Sigmoid colon (tissue), 7 donors: ENCODE data around the gene TOX2. TPM values are rescaled to one million over a fixed set of nuclear protein-coding genes. Genes with fewer than 3 reads are reported as not detected.

Experiments
- DNase-seq: peaks from one replicate; pipeline ENCODE4 v3.0.0-alpha.2; 2019
- H3K27ac ChIP-seq, 4 donors: fragments of 200-600 bp; sonication (generic); one replicate each; pipeline ENCODE4 v1.5.1; 2016 to 2019; ENCODE audit warnings: mild to moderate bottlenecking in 1 of 4
- H3K27me3 ChIP-seq, 3 donors: fragments of 200-600 bp; sonication (generic); one replicate each; pipeline ENCODE4 v1.5.1; 2019; ENCODE audit warnings: mild to moderate bottlenecking in 1 of 3
- H3K36me3 ChIP-seq, 4 donors: fragments of 200-600 bp; sonication (generic); one replicate each; pipeline ENCODE4 v1.5.1; 2016 to 2019
- H3K4me1 ChIP-seq, 4 donors: fragments of 200-600 bp; sonication (generic); one replicate each; pipeline ENCODE4 v1.5.1; 2017 to 2019
- H3K4me3 ChIP-seq, 4 donors: fragments of 200-600 bp; sonication (generic); one replicate each; pipeline ENCODE4 v1.5.1; 2017 to 2019; ENCODE audit warnings: mild to moderate bottlenecking in 2 of 4, moderate library complexity in 1 of 4
- H3K9me3 ChIP-seq, 4 donors: fragments of 200-600 bp in 3 of 4; sonication (generic) in 3 of 4; one replicate each; pipeline versions ENCODE4 v1.5.1 to v1.6.1; 2013 to 2019
- EP300 ChIP-seq, 4 donors: sonication (generic); formaldehyde crosslinking; IDR thresholded peaks; one replicate each; pipeline ENCODE4 v1.6.1; 2017; ENCODE audit warnings: antibody characterized with exemption in 4 of 4
- POLR2A ChIP-seq, 2 donors: fragments of 450-650 bp; IDR thresholded peaks; one replicate each; pipeline ENCODE4 v1.6.1; 2016; ENCODE audit warnings: antibody characterized with exemption in 2 of 2, mild to moderate bottlenecking in 2 of 2, moderate library complexity in 2 of 2
- POLR2AphosphoS5 ChIP-seq, 4 donors: sonication (generic); formaldehyde crosslinking; IDR thresholded peaks; one replicate each; pipeline ENCODE4 v1.6.1; 2017; ENCODE audit warnings: antibody characterized with exemption in 4 of 4
- WGBS, 2 donors: extraction: QIAGEN DNeasy Blood & Tissue Kit; methylation state at CpG; one replicate each; pipeline ENCODE4 v1.1.7; 2013; 5-methylcytosine and 5-hydroxymethylcytosine counted together
- intact Hi-C: fragments of 100-400 bp; cut with DNase I; formaldehyde crosslinking; loops from one replicate; pipeline ENCODE4 v1.15.1; 2023
- polyA plus RNA-seq, 3 donors: library from polyadenylated mRNA; stranded (reverse); fragments of 200-250 nt; gene quantifications; one replicate each; pipeline ENCODE4 v1.2.3, GENCODE V29; 2013
- total RNA-seq, 4 donors: library from RNA; depleted of rRNA; stranded (reverse); fragments of >200 nt; gene quantifications; one replicate each; pipeline ENCODE4 v1.1.0, GENCODE V29; 2016
- TF ChIP-seq, protein P1 (sequence below), 4 experiments: fragments of 450-650 bp in 3 of 4; fragments of 200-600 bp in 1 of 4; IDR thresholded peaks; one replicate each; pipeline ENCODE4 v1.5.1; 2016 to 2019; ENCODE audit warnings: antibody characterized with exemption in 4 of 4, mild to moderate bottlenecking in 3 of 4, moderate library complexity in 2 of 4
- donor health status: healthy with polysubstance abuse.
- donor health status: Bipolar disorder and iron deficiency.
- donor health status: healthy.

The TOX2 gene
- total and polyA plus RNA-seq, 7 donors, result 0.27 to 8.1 (median 1.7) TPM

DNA sequence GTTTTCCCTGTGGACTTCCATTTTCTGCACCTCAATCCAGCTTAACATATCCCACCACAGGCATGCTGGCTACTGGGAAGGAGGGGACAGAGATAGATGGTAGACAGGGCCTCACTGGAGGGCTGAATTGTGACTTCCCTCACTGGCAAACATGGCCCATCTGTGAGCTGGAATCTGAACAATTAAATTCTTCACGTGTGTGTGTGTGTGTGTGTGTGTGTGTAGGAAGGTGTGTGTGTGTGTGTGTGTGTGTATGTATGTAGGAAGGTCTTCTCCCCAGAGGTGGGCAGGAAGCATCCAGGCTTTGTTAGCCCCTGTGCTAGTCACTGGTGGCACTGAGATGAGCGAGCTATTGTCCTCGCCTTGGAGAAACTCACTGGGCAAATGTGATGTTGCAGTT, 5.4 kb upstream of the TOX2 start:
- Histone ChIP-seq H3K36me3 (no peaks in the 10 kb centered on the region), H3K27me3 (peaks cover 2 to 7% (median 4%) of the 10 kb centered on the region in 3 donors), H3K4me3 (no peak overlapping the region), H3K27ac (no peak overlapping the region), H3K4me1 (peaks cover 0 to 1% (median 0%) of the 10 kb centered on the region in 4 donors), H3K9me3 (peaks cover 0 to 23% (median 6%) of the 10 kb centered on the region in 4 donors)
- no peak for DNase-seq
- intact Hi-C loops, result no loop called here
- 68 to 83% methylated on average over 3 of the region's 3 CpGs for WGBS, 2 donors
- TF ChIP-seq POLR2A (IDR thresholded peaks at IDR 0.05), result no peak
- TF ChIP-seq EP300 (IDR thresholded peaks at IDR 0.05), result no peak
- TF ChIP-seq, protein P1, sequence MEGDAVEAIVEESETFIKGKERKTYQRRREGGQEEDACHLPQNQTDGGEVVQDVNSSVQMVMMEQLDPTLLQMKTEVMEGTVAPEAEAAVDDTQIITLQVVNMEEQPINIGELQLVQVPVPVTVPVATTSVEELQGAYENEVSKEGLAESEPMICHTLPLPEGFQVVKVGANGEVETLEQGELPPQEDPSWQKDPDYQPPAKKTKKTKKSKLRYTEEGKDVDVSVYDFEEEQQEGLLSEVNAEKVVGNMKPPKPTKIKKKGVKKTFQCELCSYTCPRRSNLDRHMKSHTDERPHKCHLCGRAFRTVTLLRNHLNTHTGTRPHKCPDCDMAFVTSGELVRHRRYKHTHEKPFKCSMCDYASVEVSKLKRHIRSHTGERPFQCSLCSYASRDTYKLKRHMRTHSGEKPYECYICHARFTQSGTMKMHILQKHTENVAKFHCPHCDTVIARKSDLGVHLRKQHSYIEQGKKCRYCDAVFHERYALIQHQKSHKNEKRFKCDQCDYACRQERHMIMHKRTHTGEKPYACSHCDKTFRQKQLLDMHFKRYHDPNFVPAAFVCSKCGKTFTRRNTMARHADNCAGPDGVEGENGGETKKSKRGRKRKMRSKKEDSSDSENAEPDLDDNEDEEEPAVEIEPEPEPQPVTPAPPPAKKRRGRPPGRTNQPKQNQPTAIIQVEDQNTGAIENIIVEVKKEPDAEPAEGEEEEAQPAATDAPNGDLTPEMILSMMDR (IDR thresholded peaks at IDR 0.05), result no peak
- no peak for TF ChIP-seq POLR2AphosphoS5 (IDR thresholded peaks at IDR 0.05)

DNA sequence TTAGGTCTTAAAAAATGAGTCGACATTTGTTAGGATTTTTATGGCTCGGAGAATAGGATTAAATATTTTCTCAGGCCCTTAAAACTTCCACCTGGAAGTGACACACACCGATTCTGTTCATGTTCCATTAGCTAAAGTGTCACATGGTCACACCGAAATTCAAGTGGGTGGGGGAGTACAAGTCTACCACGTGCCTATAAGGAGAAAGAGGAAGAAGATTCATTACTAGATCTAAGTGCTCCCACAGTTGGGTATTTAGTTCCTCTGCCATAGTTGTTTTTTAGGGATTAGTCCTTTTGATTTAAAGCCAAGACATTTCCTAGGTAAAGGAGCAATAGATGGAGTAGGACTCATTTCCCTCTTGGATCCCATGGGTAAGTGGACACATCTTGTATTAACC, 4.9 kb upstream of the TOX2 start:
- Histone ChIP-seq H3K27me3 (peaks cover 5 to 11% (median 7%) of the 10 kb centered on the region in 3 donors), H3K27ac (no peak overlapping the region), H3K4me3 (no peak overlapping the region), H3K4me1 (peaks cover 0 to 4% (median 0%) of the 10 kb centered on the region in 4 donors), H3K9me3 (peaks cover 0 to 23% (median 6%) of the 10 kb centered on the region in 4 donors), H3K36me3 (no peaks in the 10 kb centered on the region)
- intact Hi-C loops, result no loop called here
- TF ChIP-seq POLR2A (IDR thresholded peaks at IDR 0.05) (no peak), EP300 (IDR thresholded peaks at IDR 0.05) (no peak), POLR2AphosphoS5 (IDR thresholded peaks at IDR 0.05) (no peak)
- TF ChIP-seq, protein P1 (IDR thresholded peaks at IDR 0.05), result no peak
- no peak for DNase-seq
- 35 to 56% methylated on average over 5 of the region's 5 CpGs for WGBS, 2 donors

- H3K9me3 ChIP-seq, result peaks cover 0 to 23% (median 6%) of the 10 kb centered on the region in 4 donors
- TF ChIP-seq POLR2A (IDR thresholded peaks at IDR 0.05), result no peak
- no peak for TF ChIP-seq POLR2AphosphoS5 (IDR thresholded peaks at IDR 0.05)
- TF ChIP-seq, protein P1 (IDR thresholded peaks at IDR 0.05), result no peak
Measured at GRCh38 chr20:43910564-43910963, 4.1 kb upstream of the TOX2 start.

GRCh38 chr20:43911066-43911465, 3.6 kb upstream of the TOX2 start:
- TF ChIP-seq POLR2AphosphoS5 (IDR thresholded peaks at IDR 0.05) (no peak), EP300 (IDR thresholded peaks at IDR 0.05) (no peak), POLR2A (IDR thresholded peaks at IDR 0.05) (no peak)
- TF ChIP-seq, protein P1 (IDR thresholded peaks at IDR 0.05), result no peak
- intact Hi-C loops, result no loop called here

More at GRCh38 chr20:43910564-43910963, 4.1 kb upstream of the TOX2 start:
- H3K27me3 ChIP-seq, result peaks cover 12 to 19% (median 15%) of the 10 kb centered on the region in 3 donors
- H3K4me3 ChIP-seq, result no peak overlapping the region
- H3K36me3 ChIP-seq, result no peaks in the 10 kb centered on the region
- intact Hi-C loops, result no loop called here
- H3K27ac ChIP-seq, result no peak overlapping the region
- peaks cover 0 to 12% (median 4%) of the 10 kb centered on the region in 4 donors for H3K4me1 ChIP-seq
- DNase-seq, result no peak
- WGBS, 2 donors, result 62 to 86% methylated on average over 4 of the region's 4 CpGs

More at GRCh38 chr20:43911066-43911465, 3.6 kb upstream of the TOX2 start:
- WGBS, 2 donors, result 21 to 58% methylated on average over 2 of the region's 2 CpGs
- peaks cover 14 to 24% (median 20%) of the 10 kb centered on the region in 3 donors for H3K27me3 ChIP-seq
- no peak for DNase-seq
- H3K4me3 ChIP-seq, result no peak overlapping the region
- no peak overlapping the region for H3K27ac ChIP-seq
- H3K4me1 ChIP-seq, result peaks cover 0 to 17% (median 7%) of the 10 kb centered on the region in 4 donors
- H3K36me3 ChIP-seq, result no peaks in the 10 kb centered on the region
- H3K9me3 ChIP-seq, result peaks cover 0 to 23% (median 6%) of the 10 kb centered on the region in 4 donors
